ENCODE results near the gene FSIP1. TPM values are rescaled to one million over a fixed set of nuclear protein-coding genes. Genes with fewer than 3 reads are reported as not detected.

Gene FSIP1
- total and polyA plus RNA-seq, 9 donors: 0.13 to 6.8 (median 0.79) TPM

- WGBS, 3 donors: 87 to 89% (median 87%) methylated on average over 2 of the region's 2 CpGs
- no peak for TF ChIP-seq CTCF (IDR thresholded peaks at IDR 0.05)
- no peak for TF ChIP-seq POLR2A (IDR thresholded peaks at IDR 0.05)
- DNase-seq: no peak
These were observed 231.2 kb downstream of the FSIP1 start for GRCh38 chr15:39551476-39551875.

More at GRCh38 chr15:39551476-39551875, 231.2 kb downstream of the FSIP1 start:
- intact Hi-C loops (cut with DNase I): no loop called here
- Histone ChIP-seq H3K9me3 (no peaks in the 10 kb centered on the region), H3K4me3 (no peak overlapping the region), H3K36me3 (no peaks in the 10 kb centered on the region), H3K4me1 (ENCODE audit: insufficient read depth) (peaks cover 9% of the 10 kb centered on the region), H3K27me3 (no peaks in the 10 kb centered on the region), H3K27ac (no peak overlapping the region)

Other genes with a start within 250 kb of the FSIP1 start
- gene THBS1, start 201.8 kb downstream of the FSIP1 start, total RNA-seq: 100 to 1,000 TPM in 6 of 7 donors, 10 to 100 TPM in 1; 53.6 to 428 (median 234) TPM
- 100 to 1,000 TPM in 1 of 2 donors, 10 to 100 TPM in 1; 64.4 to 118 TPM for gene THBS1, start 201.8 kb downstream of the FSIP1 start, polyA plus RNA-seq
- gene GPR176, start 137.4 kb upstream of the FSIP1 start, total RNA-seq: 1 to 10 TPM in 5 of 7 donors, under 1 TPM in 2; 0.68 to 2.4 (median 1.8) TPM
- 1 to 10 TPM; 3.0 to 8.5 TPM for gene GPR176, start 137.4 kb upstream of the FSIP1 start, polyA plus RNA-seq
- gene EIF2AK4, start 151.3 kb upstream of the FSIP1 start, total RNA-seq: 10 to 100 TPM; 26.6 to 44.8 (median 31.6) TPM
- 10 to 100 TPM; 22.4 to 42.1 TPM for gene EIF2AK4, start 151.3 kb upstream of the FSIP1 start, polyA plus RNA-seq

Data from ovary (tissue), 9 donors.